PC-3 (cell line): ENCODE measurements around the gene SESTD1. TPM values are rescaled to one million over a fixed set of nuclear protein-coding genes. Genes with fewer than 3 reads are reported as not detected.
A peak's percentile ranks its signal among the peaks of the same experiment; 100 is the strongest.

Experiments
- ATAC-seq: fragments of 200-7000 bp; cut with Tn5 transposase; 2 replicates; pipeline ENCODE4 v1.9.1; 2020; ENCODE audit warnings: mild to moderate bottlenecking, moderate library complexity
- BruUV-seq: library from RNA; stranded (reverse); fragments of 400-500 nt; replicated peaks from 2 replicates; lab custom pipeline; 2021; lab: Mats Ljungman, UMichigan
- CTCF ChIA-PET: fragments of 300-600 bp; sonication (Branson Sonifier 250); formaldehyde crosslinking; loops from one replicate; lab custom pipeline; 2022; ENCODE audit warnings: antibody characterized with exemption; lab: Charles Lee
- POLR2A ChIA-PET: fragments of 300-600 bp; sonication (Branson Sonifier 250); formaldehyde crosslinking; loops from one replicate; lab custom pipeline; 2022; ENCODE audit warnings: antibody characterized with exemption; ENCODE audit not compliant: unreplicated experiment; lab: Charles Lee
- DNase-seq: peaks from one replicate; pipeline ENCODE4 v3.0.0-alpha.2; 2015
- H2AFZ ChIP-seq: fragments of 300-600 bp; sonication (generic); 2 replicates; pipeline ENCODE4 v1.6.0; 2016; ENCODE audit warnings: antibody characterized with exemption, low read length
- H3F3A ChIP-seq: fragments of 300-600 bp; sonication (generic); one replicate; pipeline ENCODE4 v1.6.0; 2017; ENCODE audit warnings: antibody characterized with exemption, low read length, control low read depth, mild to moderate bottlenecking; ENCODE audit not compliant: unreplicated experiment
- H3K27ac ChIP-seq: fragments of 300-600 bp; sonication (generic); 2 replicates; pipeline ENCODE4 v1.5.1; 2016; ENCODE audit warnings: mild to moderate bottlenecking, low read length
- H3K27me3 ChIP-seq: fragments of 300-600 bp; sonication (generic); 2 replicates; pipeline ENCODE4 v1.6.1; 2016; ENCODE audit warnings: low read length, mixed read lengths
- H3K36me3 ChIP-seq: fragments of 300-600 bp; sonication (generic); 2 replicates; pipeline ENCODE4 v1.6.1; 2016; ENCODE audit warnings: low read depth, mixed run types, low read length, mixed read lengths
- H3K4me1 ChIP-seq: fragments of 300-600 bp; sonication (generic); 2 replicates; pipeline ENCODE4 v1.5.1; 2016; ENCODE audit warnings: low read length; ENCODE audit not compliant: insufficient read depth
- H3K4me2 ChIP-seq: fragments of 300-600 bp; sonication (generic); 2 replicates; pipeline ENCODE4 v1.6.0; 2016; ENCODE audit warnings: low read length
- H3K4me3 ChIP-seq: fragments of 300-600 bp; sonication (generic); 2 replicates; pipeline ENCODE4 v1.5.1; 2016; ENCODE audit warnings: mild to moderate bottlenecking, low read length, mixed read lengths
- H3K79me2 ChIP-seq: fragments of 300-600 bp; sonication (generic); 2 replicates; pipeline ENCODE4 v1.6.1; 2017; ENCODE audit warnings: low read length, mixed read lengths
- H3K9ac ChIP-seq: fragments of 300-600 bp; sonication (generic); 2 replicates; pipeline ENCODE4 v1.6.0; 2016; ENCODE audit warnings: mild to moderate bottlenecking, low read length
- H3K9me2 ChIP-seq: fragments of 300-600 bp; sonication (generic); replicated peaks from 2 replicates; pipeline ENCODE4 v1.6.1; 2016; ENCODE audit warnings: mixed run types, low read length, mixed read lengths
- H3K9me3 ChIP-seq: fragments of 300-600 bp; sonication (generic); 2 replicates; pipeline ENCODE4 v1.6.1; 2016; ENCODE audit warnings: low read length, mixed read lengths
- H4K20me1 ChIP-seq: fragments of 300-600 bp; sonication (generic); 2 replicates; pipeline ENCODE4 v1.6.1; 2016; ENCODE audit warnings: low read length, mixed read lengths
- EZH2 ChIP-seq: fragments of 300-600 bp; sonication (generic); IDR thresholded peaks from one replicate; pipeline ENCODE4 v1.6.1; 2017; ENCODE audit warnings: antibody characterized with exemption, mild to moderate bottlenecking, low read length; ENCODE audit not compliant: unreplicated experiment
- EZH2phosphoT487 ChIP-seq: fragments of 300-600 bp; sonication (generic); IDR thresholded peaks from 2 replicates; pipeline ENCODE4 v1.6.1; 2018; ENCODE audit warnings: mild to moderate bottlenecking, antibody characterized with exemption, low read length, borderline replicate concordance
- intact Hi-C: fragments of 100-400 bp; cut with micrococcal nuclease; formaldehyde crosslinking; loops from 2 replicates; pipeline ENCODE4 v1.9.0; 2023
- total RNA-seq: library from RNA; depleted of rRNA; stranded (reverse); fragments of >200 nt; gene quantifications from 2 replicates; pipeline ENCODE4 v1.2.3, GENCODE V29; 2014
- TF ChIP-seq, protein P1 (sequence below): fragments of 300-600 bp; sonication (generic); conservative IDR thresholded peaks from 2 replicates; pipeline ENCODE4 v1.5.1; 2017; ENCODE audit warnings: antibody characterized with exemption, low read depth, mild to moderate bottlenecking, low read length

The SESTD1 gene
- total RNA-seq, 1 experiment from 2014 or later = 12.2 TPM

- no peaks in the 10 kb centered on the region for H3F3A ChIP-seq
- no peaks in the 10 kb centered on the region for H3K9me3 ChIP-seq
- peak overlapping the region; percentile 84 for H2AFZ ChIP-seq
- H3K9ac ChIP-seq = peak overlapping the region; percentile 77
- CTCF ChIA-PET = interaction anchor here (0.6 kb wide), 1 partner anchor 182 kb away, joined by 5 read pairs; no protein-coding TSS in a partner anchor
- ATAC-seq (peak; percentile 30), DNase-seq (peak; percentile 56)
- no peaks in the 10 kb centered on the region for H3K27me3 ChIP-seq
- peaks cover 28% of the 10 kb centered on the region for H3K4me1 ChIP-seq
- TF ChIP-seq, protein P1, sequence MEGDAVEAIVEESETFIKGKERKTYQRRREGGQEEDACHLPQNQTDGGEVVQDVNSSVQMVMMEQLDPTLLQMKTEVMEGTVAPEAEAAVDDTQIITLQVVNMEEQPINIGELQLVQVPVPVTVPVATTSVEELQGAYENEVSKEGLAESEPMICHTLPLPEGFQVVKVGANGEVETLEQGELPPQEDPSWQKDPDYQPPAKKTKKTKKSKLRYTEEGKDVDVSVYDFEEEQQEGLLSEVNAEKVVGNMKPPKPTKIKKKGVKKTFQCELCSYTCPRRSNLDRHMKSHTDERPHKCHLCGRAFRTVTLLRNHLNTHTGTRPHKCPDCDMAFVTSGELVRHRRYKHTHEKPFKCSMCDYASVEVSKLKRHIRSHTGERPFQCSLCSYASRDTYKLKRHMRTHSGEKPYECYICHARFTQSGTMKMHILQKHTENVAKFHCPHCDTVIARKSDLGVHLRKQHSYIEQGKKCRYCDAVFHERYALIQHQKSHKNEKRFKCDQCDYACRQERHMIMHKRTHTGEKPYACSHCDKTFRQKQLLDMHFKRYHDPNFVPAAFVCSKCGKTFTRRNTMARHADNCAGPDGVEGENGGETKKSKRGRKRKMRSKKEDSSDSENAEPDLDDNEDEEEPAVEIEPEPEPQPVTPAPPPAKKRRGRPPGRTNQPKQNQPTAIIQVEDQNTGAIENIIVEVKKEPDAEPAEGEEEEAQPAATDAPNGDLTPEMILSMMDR = no peak
- TF ChIP-seq EZH2phosphoT487 = no peak
- TF ChIP-seq EZH2 = no peak
- peaks cover 53% of the 10 kb centered on the region for H3K79me2 ChIP-seq
- BruUV-seq = no TSS peak
- peak overlapping the region; percentile 88 for H3K4me2 ChIP-seq
- H3K27ac ChIP-seq = no peak overlapping the region
- POLR2A ChIA-PET = no interaction called here
- peak overlapping the region; percentile 95 for H3K4me3 ChIP-seq
- no peaks in the 10 kb centered on the region for H3K9me2 ChIP-seq
- H3K36me3 ChIP-seq = no peaks in the 10 kb centered on the region
- intact Hi-C loops = loop anchor here (1.0 kb wide), 1 partner anchor 77 kb away; no protein-coding TSS in a partner anchor
- H4K20me1 ChIP-seq = peaks cover 6% of the 10 kb centered on the region; the same call in 1 of the 2 replicates
Measured at GRCh38 chr2:179263446-179264367, 925 bp downstream of the SESTD1 start.

DNA sequence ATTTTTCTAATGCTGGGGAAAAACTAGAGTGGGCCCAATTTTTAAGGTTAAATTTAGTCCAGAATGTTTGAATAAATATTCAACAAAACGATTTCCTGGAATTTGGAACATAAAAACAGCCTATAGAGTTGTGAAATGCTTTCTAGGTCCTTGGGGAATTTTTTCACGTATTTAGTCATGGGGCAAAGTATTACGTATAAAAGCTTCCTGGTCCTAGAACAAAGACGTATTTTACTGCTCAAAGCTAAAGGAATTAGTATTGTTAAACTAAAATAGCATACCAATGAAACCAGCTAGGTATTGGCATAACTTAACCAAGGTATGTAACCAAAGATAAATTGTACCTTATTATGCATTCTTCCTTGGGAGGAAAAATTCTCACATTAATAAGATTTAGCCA is 1.6 kb downstream of the SESTD1 start:
- intact Hi-C loops = loop anchor here (1.0 kb wide), 1 partner anchor 77 kb away; no protein-coding TSS in a partner anchor
- ATAC-seq (no peak), DNase-seq (peak; percentile 31)
- Histone ChIP-seq H3K4me1 (peaks cover 22% of the 10 kb centered on the region), H3K36me3 (no peaks in the 10 kb centered on the region), H2AFZ (peak overlapping the region; percentile 84; the same call in 1 of the 2 replicates), H3K9ac (peak overlapping the region; percentile 77), H3K4me3 (peak overlapping the region; percentile 95), H3K9me3 (no peaks in the 10 kb centered on the region), H4K20me1 (peaks cover 6% of the 10 kb centered on the region; the same call in 1 of the 2 replicates), H3F3A (no peaks in the 10 kb centered on the region), H3K4me2 (peak overlapping the region; percentile 88), H3K27ac (no peak overlapping the region), H3K9me2 (no peaks in the 10 kb centered on the region), H3K79me2 (peaks cover 60% of the 10 kb centered on the region), H3K27me3 (no peaks in the 10 kb centered on the region)
- ChIA-PET POLR2A (no interaction called here), CTCF (interaction anchor here (0.6 kb wide), 1 partner anchor 182 kb away, joined by 5 read pairs; no protein-coding TSS in a partner anchor)
- no peak for TF ChIP-seq EZH2
- TF ChIP-seq, protein P1 = no peak
- TF ChIP-seq EZH2phosphoT487 = no peak
- BruUV-seq = TSS peak; percentile 54
